ENCODE results near the gene PCDHGA9.
"Not testable (repeated sequence)": the region's sequence is repeated elsewhere in the genome, so short reads cannot be mapped to it uniquely, and the experiment has no call there.

Gene PCDHGA9

DNA sequence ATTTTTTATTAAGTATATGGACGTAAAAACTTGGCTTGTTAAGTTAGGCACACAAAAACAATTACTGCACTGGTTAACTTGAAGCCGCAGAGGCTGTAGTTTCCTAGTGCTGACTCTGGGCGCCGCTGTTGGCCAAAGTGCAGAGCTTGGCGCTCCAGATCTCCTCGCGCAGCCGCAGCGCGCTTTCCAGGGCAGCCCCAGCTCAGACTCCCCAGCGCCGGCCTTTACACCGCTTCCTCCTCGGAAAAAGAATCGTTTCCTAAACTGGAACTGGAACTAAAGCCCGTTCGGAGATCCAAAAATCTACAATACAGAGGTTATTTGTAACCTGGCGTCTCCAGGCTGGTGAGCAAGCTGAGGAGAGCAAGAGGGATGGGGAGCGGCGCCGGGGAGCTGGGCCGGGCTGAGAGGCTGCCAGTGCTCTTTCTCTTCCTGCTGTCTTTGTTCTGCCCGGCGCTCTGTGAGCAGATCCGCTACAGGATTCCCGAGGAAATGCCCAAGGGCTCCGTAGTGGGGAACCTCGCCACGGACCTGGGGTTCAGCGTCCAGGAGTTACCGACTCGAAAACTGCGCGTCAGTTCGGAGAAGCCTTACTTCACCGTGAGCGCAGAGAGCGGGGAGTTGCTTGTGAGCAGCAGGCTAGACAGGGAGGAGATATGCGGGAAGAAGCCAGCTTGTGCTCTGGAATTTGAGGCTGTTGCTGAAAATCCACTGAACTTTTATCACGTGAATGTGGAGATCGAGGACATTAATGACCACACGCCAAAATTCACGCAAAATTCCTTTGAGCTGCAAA is 4.6 kb upstream of the PCDHGA9 start, which contains the start of gene PCDHGB5:
Gene PCDHGB5 (plus strand): TSS at position 192 of the 796 bp plus-strand sequence. CDS start 181 bp downstream, at position 373.
- TF ChIP-seq, protein P1, sequence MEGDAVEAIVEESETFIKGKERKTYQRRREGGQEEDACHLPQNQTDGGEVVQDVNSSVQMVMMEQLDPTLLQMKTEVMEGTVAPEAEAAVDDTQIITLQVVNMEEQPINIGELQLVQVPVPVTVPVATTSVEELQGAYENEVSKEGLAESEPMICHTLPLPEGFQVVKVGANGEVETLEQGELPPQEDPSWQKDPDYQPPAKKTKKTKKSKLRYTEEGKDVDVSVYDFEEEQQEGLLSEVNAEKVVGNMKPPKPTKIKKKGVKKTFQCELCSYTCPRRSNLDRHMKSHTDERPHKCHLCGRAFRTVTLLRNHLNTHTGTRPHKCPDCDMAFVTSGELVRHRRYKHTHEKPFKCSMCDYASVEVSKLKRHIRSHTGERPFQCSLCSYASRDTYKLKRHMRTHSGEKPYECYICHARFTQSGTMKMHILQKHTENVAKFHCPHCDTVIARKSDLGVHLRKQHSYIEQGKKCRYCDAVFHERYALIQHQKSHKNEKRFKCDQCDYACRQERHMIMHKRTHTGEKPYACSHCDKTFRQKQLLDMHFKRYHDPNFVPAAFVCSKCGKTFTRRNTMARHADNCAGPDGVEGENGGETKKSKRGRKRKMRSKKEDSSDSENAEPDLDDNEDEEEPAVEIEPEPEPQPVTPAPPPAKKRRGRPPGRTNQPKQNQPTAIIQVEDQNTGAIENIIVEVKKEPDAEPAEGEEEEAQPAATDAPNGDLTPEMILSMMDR (IDR thresholded peaks at IDR 0.05; ENCODE audit: low read depth, low read length) = peak; percentile 72
- H3K4me3 ChIP-seq (ENCODE audit: low read depth, low read length) = peak within 1 kb of the TSS; percentile 51

DNA sequence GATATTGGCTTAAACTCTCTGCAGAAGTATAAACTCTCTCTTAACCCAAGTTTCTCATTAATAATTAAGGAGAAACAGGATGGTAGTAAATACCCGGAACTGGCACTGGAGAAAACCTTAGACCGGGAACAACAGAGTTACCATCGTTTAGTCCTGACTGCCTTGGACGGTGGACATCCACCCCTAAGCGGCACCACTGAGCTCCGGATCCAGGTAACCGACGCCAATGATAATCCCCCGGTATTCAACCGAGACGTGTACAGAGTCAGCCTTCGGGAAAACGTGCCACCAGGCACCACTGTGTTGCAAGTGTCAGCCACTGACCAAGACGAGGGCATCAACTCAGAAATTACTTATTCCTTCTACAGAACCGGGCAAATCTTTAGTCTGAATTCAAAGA is 4.0 kb upstream of the PCDHGA9 start:
- H3K4me3 ChIP-seq (ENCODE audit: low read depth, low read length) = no peak overlapping the region
- TF ChIP-seq, protein P1 (IDR thresholded peaks at IDR 0.05; ENCODE audit: low read depth, low read length) = no peak

DNA sequence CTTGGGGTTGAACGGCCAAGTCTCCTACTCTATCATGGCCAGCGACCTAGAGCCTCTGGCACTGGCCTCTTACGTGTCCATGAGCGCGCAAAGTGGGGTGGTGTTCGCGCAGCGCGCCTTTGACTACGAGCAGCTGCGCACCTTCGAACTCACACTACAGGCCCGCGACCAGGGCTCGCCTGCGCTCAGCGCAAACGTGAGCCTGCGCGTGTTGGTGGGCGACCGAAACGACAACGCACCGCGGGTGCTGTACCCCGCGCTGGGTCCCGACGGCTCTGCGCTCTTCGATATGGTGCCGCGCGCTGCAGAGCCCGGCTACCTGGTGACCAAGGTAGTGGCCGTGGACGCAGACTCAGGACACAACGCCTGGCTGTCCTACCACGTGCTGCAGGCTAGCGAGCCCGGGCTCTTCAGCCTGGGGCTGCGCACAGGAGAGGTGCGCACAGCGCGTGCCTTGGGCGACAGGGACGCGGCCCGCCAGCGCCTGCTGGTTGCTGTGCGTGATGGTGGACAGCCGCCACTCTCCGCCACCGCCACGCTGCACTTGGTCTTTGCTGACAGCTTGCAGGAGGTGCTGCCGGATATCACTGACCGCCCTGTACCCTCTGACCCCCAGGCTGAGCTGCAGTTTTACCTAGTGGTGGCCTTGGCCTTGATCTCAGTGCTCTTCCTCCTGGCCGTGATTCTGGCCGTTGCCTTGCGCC is 2.9 kb upstream of the PCDHGA9 start:
- H3K4me3 ChIP-seq (ENCODE audit: low read depth, low read length) = no peak overlapping the region
- TF ChIP-seq, protein P1 (IDR thresholded peaks at IDR 0.05; ENCODE audit: low read depth, low read length) = no peak

DNA sequence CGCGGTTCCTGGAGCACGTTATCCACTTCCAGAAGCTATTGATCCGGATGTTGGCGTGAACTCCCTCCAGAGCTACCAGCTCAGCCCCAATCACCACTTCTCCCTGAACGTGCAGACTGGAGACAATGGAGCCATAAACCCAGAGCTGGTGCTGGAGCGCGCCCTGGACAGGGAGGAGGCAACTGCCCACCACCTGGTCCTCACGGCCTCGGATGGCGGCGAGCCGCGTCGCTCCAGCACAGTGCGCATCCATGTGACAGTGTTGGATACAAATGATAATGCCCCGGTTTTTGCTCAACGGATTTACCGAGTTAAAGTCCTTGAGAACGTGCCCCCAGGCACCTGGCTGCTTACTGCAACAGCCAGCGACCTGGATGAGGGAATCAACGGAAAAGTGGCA is 809 bp downstream of the PCDHGA9 start:
- H3K4me3 ChIP-seq (ENCODE audit: low read depth, low read length) = no peak overlapping the region
- TF ChIP-seq, protein P1 (IDR thresholded peaks at IDR 0.05; ENCODE audit: low read depth, low read length) = no peak

DNA sequence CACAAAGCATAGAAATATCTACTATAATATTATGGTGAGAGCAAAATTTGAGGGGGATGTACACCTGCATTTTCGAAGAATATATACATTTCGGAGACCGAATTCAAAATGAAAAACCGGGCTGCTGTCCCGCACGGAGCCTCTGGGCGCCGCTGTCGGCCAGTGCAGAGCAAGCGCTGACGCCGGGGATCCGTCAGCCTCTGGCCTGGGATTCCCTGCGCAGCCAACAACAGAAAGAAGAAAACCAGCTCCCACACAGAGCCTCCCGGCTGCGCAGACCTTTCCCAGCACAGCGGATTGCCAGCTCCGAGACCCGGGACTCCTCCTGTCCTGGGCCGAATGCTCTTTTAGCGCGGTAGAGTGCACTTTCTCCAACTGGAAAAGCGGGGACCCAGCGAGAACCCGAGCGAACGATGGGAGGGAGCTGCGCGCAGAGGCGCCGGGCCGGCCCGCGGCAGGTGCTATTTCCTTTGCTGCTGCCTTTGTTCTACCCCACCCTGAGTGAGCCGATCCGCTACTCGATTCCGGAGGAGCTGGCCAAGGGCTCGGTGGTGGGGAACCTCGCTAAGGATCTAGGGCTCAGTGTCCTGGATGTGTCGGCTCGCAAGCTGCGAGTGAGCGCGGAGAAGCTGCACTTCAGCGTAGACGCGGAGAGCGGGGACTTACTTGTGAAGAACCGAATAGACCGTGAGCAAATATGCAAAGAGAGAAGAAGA is 5.4 kb downstream of the PCDHGA9 start, which contains the start of gene PCDHGB6:
Gene PCDHGB6 (plus strand): TSS at position 232 of the 716 bp plus-strand sequence. CDS start 182 bp downstream, at position 414.
- TF ChIP-seq, protein P1 (IDR thresholded peaks at IDR 0.05; ENCODE audit: low read depth, low read length) = 0 out of 2 replicates have a peak, but pooled peaks have one; percentile 15
- H3K4me3 ChIP-seq (ENCODE audit: low read depth, low read length) = not testable (repeated sequence)

DNA sequence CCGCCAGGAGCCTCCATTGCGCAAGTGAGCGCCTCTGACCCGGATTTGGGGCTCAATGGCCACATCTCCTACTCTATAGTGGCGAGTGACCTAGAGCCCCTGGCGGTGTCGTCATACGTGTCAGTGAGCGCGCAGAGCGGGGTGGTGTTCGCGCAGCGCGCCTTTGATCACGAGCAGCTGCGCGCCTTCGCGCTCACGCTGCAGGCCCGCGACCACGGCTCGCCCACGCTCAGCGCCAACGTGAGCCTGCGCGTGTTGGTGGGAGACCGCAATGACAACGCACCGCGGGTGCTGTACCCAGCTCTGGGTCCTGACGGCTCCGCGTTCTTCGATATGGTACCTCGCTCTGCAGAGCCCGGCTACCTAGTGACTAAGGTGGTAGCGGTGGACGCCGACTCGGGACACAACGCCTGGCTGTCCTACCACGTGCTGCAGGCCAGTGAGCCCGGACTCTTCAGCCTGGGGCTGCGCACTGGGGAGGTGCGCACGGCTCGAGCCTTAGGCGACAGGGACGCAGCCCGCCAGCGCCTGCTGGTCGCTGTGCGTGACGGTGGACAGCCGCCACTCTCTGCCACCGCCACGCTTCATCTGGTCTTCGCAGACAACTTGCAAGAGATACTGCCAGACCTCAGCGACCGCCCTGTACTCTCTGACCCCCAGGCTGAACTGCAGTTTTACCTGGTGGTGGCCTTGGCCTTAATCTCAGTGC is 7.2 kb downstream of the PCDHGA9 start:
- no peak overlapping the region for H3K4me3 ChIP-seq (ENCODE audit: low read depth, low read length)
- TF ChIP-seq, protein P1 (IDR thresholded peaks at IDR 0.05; ENCODE audit: low read depth, low read length) = no peak

Data from WI38 (cell line).